ENCODE measurements around the gene BCL3.

The BCL3 gene

GRCh38 chr19:44722131-44723121 lies 26.1 kb upstream of the BCL3 start:
- no peak for DNase-seq

DNA sequence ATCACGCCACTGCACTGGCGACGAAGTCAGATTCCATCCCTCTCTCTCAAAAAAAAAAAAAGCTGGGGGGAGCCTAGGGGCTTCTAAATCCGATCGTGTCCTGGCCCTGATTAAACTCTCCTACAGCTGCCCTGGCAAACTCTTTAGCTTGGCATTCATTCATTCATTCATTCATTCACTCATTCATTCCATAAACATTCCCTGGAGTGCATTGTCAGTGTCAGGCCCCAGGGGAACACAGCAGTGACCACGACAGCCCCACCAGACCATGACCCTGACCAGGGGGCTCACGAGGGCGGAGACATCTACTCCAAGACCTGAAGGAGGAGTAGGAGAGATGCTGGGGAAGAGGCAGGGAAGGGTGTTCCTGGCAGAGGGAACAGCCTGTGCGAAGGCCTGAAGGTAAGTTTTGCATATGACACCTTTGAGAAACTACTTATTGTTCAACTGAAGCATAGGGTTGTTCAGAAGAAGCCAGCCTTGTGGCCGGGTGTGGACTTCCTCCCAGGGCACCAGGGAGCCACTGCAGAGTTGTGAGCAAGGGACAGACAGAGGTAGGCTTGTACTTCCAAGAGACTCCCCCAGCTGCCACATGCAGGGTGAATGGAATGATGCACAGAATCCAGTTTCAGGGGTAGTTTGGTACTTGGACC lies 25.1 kb upstream of the BCL3 start:
- DNase-seq = no peak

DNA sequence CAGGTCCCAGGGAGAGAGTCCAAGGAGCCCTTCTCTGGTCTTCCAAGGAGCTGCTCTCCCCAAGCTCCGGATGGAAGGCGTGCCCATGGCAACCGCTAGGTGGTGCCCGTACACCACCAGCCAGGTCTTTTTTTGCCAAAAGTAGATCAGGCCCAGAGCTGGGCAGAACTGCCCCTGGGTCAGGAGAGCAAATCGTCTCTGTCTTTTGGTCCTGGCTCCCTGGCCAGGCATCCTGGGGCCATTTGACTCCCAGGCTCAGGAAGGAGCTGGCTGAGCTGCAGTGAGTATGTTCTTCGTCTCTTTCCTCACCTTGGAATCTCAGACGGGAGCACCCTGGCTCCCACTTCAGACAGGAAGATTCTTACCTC lies 24.6 kb upstream of the BCL3 start:
- DNase-seq = peak; percentile 52 to 63 (median 56)

GRCh38 chr19:44725251-44725650 lies 23.3 kb upstream of the BCL3 start:
- DNase-seq = no peak

DNA sequence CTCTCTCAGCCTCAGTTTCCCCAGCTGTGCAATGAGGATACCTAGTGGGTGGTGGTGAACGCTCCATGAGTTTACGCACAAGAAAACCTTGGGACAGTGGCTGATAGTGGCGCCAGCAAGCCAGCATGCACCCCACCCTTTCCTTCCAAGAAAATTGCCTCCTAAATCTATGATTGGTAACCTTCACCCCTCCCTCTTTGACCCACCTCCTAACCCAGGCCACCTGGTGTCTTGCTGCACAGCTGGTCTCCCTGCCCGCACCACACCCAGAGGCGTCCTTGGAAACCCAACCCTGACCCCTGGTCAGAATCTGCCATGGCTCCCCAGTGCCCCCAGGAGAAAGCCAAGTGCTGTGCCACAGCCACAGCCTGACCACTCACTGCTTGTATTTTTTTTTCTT lies 22.8 kb upstream of the BCL3 start:
- no peak for DNase-seq

DNA sequence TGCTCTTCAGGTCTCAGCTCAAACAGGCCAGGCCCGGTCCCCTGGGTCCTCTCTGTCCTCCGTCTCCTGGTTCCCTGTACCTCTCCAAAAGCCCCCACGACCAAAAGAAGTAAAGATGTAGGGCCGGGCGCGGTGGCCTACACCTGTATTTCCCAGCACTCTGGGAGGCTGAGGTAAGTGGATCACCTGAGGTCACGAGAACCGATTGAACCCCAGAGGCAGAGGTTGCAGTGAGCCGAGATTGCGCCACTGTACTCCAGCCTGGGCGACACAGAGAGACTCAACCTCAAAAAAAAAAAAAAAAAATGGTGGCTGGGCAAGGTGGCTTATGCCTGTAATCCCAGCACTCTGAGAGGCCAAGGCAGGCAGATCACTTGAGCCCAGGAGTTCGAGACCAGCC lies 22.0 kb upstream of the BCL3 start:
- no peak for DNase-seq

- DNase-seq = no peak
Measured at GRCh38 chr19:44728178-44728577, 20.3 kb upstream of the BCL3 start.

GRCh38 chr19:44729516-44730033 lies 18.9 kb upstream of the BCL3 start:
- no peak for DNase-seq

- no peak for DNase-seq
Measured at GRCh38 chr19:44731081-44731480, 17.4 kb upstream of the BCL3 start.

DNA sequence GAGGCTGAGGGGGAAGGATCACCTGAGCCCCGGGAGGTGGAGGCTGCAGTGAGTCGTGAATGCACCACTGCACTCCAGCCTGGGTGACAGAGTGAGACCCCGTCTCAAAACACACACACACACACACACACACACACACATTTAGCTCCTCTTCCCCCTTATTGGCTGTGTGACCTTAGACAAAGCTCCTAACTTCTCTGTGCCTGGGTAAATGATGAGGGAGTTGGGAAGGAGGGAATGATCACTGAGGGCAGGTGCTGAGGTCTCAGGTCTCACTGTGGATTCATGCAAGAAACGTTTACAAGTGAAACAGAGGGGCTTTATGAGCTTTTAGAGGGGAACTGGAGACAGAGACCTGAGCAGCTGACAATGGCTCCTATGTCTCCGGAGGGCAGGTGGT lies 16.9 kb upstream of the BCL3 start:
- no peak for DNase-seq

GRCh38 chr19:44732235-44733014 lies 16.1 kb upstream of the BCL3 start:
- no peak for DNase-seq

DNA sequence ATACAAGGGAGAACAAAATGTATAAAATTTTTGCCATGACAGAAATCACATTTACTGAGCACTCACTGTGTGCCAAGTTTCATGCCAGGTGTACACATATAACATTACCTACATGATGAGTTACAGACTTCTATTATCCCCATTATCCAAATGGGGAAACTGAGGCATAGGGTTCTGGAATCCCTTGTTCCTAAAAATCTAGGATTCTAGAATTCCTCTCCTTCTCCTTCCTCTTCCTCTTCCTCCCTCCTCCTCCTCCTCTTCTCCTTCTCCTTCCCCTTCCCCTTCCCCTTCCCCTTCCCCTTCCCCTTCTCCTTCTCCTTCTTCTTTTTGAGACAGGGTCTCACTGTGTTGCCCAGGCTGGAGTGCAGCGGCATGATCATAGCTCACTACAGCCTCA lies 14.2 kb upstream of the BCL3 start:
- no peak for DNase-seq

DNA sequence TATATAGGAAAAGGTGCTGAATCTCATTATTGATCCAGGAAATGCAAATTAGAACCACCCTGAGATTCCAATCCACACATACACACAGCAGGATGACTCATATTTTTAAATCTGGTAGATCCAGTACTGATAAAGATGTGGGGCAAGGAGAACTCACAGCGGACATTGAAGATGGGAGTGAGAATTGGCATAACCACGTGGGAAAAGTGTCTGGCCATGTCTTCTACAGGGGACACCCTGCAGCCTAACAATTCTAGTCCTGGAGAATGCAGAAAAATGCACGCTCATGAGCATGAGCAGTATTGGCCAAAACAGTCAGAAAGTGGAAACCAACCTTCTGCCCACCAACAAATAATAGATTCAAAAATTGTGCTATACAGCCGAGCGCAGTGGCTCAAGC lies 13.5 kb upstream of the BCL3 start:
- no peak for DNase-seq

DNA sequence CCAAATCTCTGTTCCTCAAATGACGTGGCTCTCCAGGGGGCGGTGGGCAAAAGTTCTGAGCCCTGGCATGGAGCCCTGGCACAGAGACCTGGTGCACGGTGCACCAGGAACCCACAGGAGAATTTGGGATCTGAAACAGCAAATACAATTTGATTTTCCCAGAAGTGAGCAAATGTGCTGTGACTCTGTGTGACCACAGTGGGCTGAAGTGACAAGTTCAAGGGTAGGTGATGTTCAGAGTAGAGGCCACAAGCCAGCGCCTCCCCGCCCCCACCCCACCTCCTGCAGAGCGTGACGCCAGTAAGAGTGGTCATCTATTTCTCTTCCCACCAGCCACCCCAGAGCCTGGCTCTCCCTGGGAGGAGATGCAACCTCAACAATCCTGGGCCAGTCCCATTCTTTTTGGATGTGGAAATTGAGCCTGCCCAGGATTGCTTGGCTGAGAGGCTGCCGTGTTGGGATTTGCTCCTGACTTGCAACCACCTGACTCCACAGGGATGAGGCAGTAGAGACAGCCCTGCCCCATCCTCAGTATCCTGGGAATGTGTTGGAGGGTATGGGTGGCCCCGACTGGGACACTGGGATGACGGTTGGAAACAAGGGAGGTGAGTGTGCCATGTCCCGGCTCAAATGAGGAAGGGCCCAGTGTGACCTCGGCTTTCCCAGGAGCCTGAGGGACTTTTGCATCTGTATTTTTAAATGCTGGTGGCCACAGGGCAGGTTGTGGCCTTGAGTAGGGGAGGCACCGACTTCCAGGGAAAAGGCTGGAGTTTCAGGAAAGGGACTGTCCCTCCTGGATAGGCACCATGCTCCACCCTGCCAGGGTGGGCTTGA lies 11.1 kb upstream of the BCL3 start:
- DNase-seq = no peak

GRCh38 chr19:44738136-44738535 lies 10.4 kb upstream of the BCL3 start:
- no peak for DNase-seq

- DNase-seq = no peak
Measured at GRCh38 chr19:44738603-44739558, 9.6 kb upstream of the BCL3 start.

DNA sequence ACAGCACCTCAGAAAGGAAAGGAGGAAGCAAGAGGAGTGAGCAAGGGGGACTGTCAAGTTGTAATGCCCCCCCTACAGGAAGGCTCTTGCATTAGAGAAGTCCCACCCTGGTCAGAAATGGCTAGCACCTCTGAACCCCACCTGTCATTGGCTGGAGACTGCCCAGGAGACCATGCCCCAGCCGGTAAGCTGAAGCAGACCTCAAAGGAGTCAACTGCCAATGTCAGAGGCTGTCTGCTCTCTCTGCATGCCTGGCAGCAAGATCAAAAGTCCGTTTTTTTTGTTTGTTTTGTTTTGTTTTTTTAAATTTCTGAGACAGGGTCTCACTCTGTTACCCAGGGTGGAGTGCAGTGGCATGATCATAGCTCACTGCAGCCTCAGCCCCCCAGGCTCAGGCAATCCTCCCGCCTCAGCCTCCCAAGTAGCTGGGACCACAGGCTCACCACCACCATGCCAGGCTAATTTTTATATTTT lies 8.1 kb upstream of the BCL3 start:
- no peak for DNase-seq

- DNase-seq = no peak
Measured at GRCh38 chr19:44741258-44741731, 7.2 kb upstream of the BCL3 start.

GRCh38 chr19:44741841-44742329 lies 6.6 kb upstream of the BCL3 start:
- DNase-seq = peak in 1 of 4 experiments; percentile 14

- no peak for DNase-seq
Measured at GRCh38 chr19:44742330-44743061, 6.0 kb upstream of the BCL3 start.

All from activated CD4-positive, CD25-positive, alpha-beta regulatory T cell (primary cell).